ENCODE results near the gene DMKN.

DNA sequence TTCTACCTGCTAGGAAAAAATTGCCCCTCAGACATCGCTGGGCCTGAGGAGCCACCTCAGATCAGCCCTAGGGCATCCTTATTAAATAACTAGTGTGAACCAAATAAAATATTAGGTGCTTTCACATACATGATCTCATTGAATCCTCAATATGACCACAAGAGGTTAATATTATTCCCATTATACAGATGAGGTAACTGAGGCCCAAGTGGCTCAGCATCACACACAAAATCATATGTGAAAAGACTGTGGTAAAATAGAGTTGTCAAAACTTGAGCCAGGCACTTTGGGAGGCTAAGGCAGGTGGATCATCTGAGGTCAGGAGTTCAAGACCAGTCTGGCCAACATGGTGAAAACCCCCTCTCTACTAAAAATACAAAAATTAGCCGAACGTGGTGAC lies 2.9 kb upstream of the DMKN start:
- TF ChIP-seq, protein P1, sequence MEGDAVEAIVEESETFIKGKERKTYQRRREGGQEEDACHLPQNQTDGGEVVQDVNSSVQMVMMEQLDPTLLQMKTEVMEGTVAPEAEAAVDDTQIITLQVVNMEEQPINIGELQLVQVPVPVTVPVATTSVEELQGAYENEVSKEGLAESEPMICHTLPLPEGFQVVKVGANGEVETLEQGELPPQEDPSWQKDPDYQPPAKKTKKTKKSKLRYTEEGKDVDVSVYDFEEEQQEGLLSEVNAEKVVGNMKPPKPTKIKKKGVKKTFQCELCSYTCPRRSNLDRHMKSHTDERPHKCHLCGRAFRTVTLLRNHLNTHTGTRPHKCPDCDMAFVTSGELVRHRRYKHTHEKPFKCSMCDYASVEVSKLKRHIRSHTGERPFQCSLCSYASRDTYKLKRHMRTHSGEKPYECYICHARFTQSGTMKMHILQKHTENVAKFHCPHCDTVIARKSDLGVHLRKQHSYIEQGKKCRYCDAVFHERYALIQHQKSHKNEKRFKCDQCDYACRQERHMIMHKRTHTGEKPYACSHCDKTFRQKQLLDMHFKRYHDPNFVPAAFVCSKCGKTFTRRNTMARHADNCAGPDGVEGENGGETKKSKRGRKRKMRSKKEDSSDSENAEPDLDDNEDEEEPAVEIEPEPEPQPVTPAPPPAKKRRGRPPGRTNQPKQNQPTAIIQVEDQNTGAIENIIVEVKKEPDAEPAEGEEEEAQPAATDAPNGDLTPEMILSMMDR (IDR thresholded peaks at IDR 0.05; ENCODE audit: control extremely low read depth in 1 of 3, insufficient read depth in 1 of 3, low read depth in 1 of 3, low read length in 3 of 3) = no peak
- TF ChIP-seq TAF1 (IDR thresholded peaks at IDR 0.05; ENCODE audit: low read depth, low read length) (no peak), EZH2 (IDR thresholded peaks at IDR 0.05; ENCODE audit: low read depth, low read length, severe bottlenecking) (no peak), PHF8 (conservative IDR thresholded peaks at IDR 0.05; ENCODE audit: low read depth, low read length) (no peak), POLR2A (IDR thresholded peaks at IDR 0.05; ENCODE audit: control extremely low read depth in 1 of 2, low read depth in 2 of 2, low read length in 2 of 2) (no peak)

Data from H1 (cell line).